ENCODE data around the gene TPCN1. TPM values are rescaled to one million over a fixed set of nuclear protein-coding genes. Genes with fewer than 3 reads are reported as not detected.

The TPCN1 gene
- total RNA-seq, 2 donors from 2014 or later = 18.9 to 30.8 TPM

GRCh38 chr12:113252494-113252893 lies 31.2 kb downstream of the TPCN1 start:
- Mint-ChIP-seq H3K4me1 (peaks cover 4% of the 10 kb centered on the region), H3K9me3 (peaks cover 14% of the 10 kb centered on the region), H3K4me3 (no peak overlapping the region), H3K36me3 (ENCODE audit: low read depth) (peaks cover 5% of the 10 kb centered on the region), H3K27ac (no peak overlapping the region), H3K27me3 (ENCODE audit: insufficient read depth) (peaks cover 95% of the 10 kb centered on the region)
- Histone ChIP-seq H3K36me3 (ENCODE audit: control insufficient read depth, insufficient read depth, low read length) (no peaks in the 10 kb centered on the region), H3K9me3 (ENCODE audit: control insufficient read depth, low read length) (peaks cover 29% of the 10 kb centered on the region), H3K4me1 (ENCODE audit: control insufficient read depth, insufficient read depth, low read length) (peaks cover 5% of the 10 kb centered on the region), H3K27me3 (ENCODE audit: control insufficient read depth, insufficient read depth, low read length, poor library complexity, severe bottlenecking) (peaks cover 98% of the 10 kb centered on the region), H3K27ac (ENCODE audit: low read depth, low read length) (no peak overlapping the region), H3K9ac (ENCODE audit: extremely low read depth, low read length, poor library complexity, severe bottlenecking) (no peak overlapping the region), H3K4me3 (ENCODE audit: low read length) (no peak overlapping the region)
- DNase-seq = no peak
- no peak for TF ChIP-seq CTCF (conservative IDR thresholded peaks at IDR 0.05)
- 92 to 95% methylated on average over 10 of the region's 10 CpGs for WGBS, 2 experiments (ENCODE audit: insufficient coverage in 1 of 2, insufficient read length in 1 of 2)

GRCh38 chr12:113253532-113254285 lies 32.4 kb downstream of the TPCN1 start:
- 85 to 98% methylated on average over 3 to 5 of the region's 5 CpGs for WGBS, 2 experiments (ENCODE audit: insufficient coverage in 1 of 2, insufficient read length in 1 of 2)
- Histone ChIP-seq H3K4me1 (ENCODE audit: control insufficient read depth, insufficient read depth, low read length) (peaks cover 5% of the 10 kb centered on the region), H3K9ac (ENCODE audit: extremely low read depth, low read length, poor library complexity, severe bottlenecking) (no peak overlapping the region), H3K27ac (ENCODE audit: low read depth, low read length) (no peak overlapping the region), H3K27me3 (ENCODE audit: control insufficient read depth, insufficient read depth, low read length, poor library complexity, severe bottlenecking) (peaks cover 98% of the 10 kb centered on the region), H3K9me3 (ENCODE audit: control insufficient read depth, low read length) (peaks cover 31% of the 10 kb centered on the region), H3K4me3 (ENCODE audit: low read length) (peak overlapping the region; percentile 1), H3K36me3 (ENCODE audit: control insufficient read depth, insufficient read depth, low read length) (no peaks in the 10 kb centered on the region)
- H3K27me3 Mint-ChIP-seq (ENCODE audit: insufficient read depth) = peaks cover 89% of the 10 kb centered on the region
- no peak for DNase-seq
- peaks cover 17% of the 10 kb centered on the region for H3K9me3 Mint-ChIP-seq
- H3K4me1 Mint-ChIP-seq = no peaks in the 10 kb centered on the region
- H3K4me3 Mint-ChIP-seq = no peak overlapping the region
- peaks cover 7% of the 10 kb centered on the region for H3K36me3 Mint-ChIP-seq (ENCODE audit: low read depth)
- no peak for TF ChIP-seq CTCF (conservative IDR thresholded peaks at IDR 0.05)
- no peak overlapping the region for H3K27ac Mint-ChIP-seq

GRCh38 chr12:113254298-113254697 lies 33.0 kb downstream of the TPCN1 start:
- DNase-seq = no peak
- no peak overlapping the region for H3K27ac ChIP-seq (ENCODE audit: low read depth, low read length)
- H3K4me3 Mint-ChIP-seq = no peak overlapping the region
- peaks cover 3% of the 10 kb centered on the region for H3K4me1 Mint-ChIP-seq
- no peaks in the 10 kb centered on the region for H3K36me3 ChIP-seq (ENCODE audit: control insufficient read depth, insufficient read depth, low read length)
- H3K4me3 ChIP-seq (ENCODE audit: low read length) = peak overlapping the region; percentile 1
- H3K9ac ChIP-seq (ENCODE audit: extremely low read depth, low read length, poor library complexity, severe bottlenecking) = no peak overlapping the region
- TF ChIP-seq CTCF (conservative IDR thresholded peaks at IDR 0.05) = no peak
- WGBS, 2 experiments (ENCODE audit: insufficient coverage in 1 of 2, insufficient read length in 1 of 2) = 94 to 100% methylated on average over 1 to 2 of the region's 4 CpGs
- H3K4me1 ChIP-seq (ENCODE audit: control insufficient read depth, insufficient read depth, low read length) = peaks cover 6% of the 10 kb centered on the region
- H3K9me3 Mint-ChIP-seq = peaks cover 17% of the 10 kb centered on the region
- H3K9me3 ChIP-seq (ENCODE audit: control insufficient read depth, low read length) = peaks cover 31% of the 10 kb centered on the region
- peaks cover 84% of the 10 kb centered on the region for H3K27me3 Mint-ChIP-seq (ENCODE audit: insufficient read depth)
- no peak overlapping the region for H3K27ac Mint-ChIP-seq
- H3K27me3 ChIP-seq (ENCODE audit: control insufficient read depth, insufficient read depth, low read length, poor library complexity, severe bottlenecking) = peaks cover 93% of the 10 kb centered on the region
- H3K36me3 Mint-ChIP-seq (ENCODE audit: low read depth) = peaks cover 7% of the 10 kb centered on the region

All from endodermal cell (in vitro differentiated cells).